HepG2 (cell line): ENCODE data around the gene PIP4K2B. TPM values are rescaled to one million over a fixed set of nuclear protein-coding genes. Genes with fewer than 3 reads are reported as not detected.
A peak's percentile ranks its signal among the peaks of the same experiment; 100 is the strongest.

Experiments used
- ARID3A ChIP-seq: IDR thresholded peaks from 2 replicates; pipeline ENCODE4 v1.6.1; 2012; ENCODE audit warnings: low read depth, low read length, improper control_type of control experiment
- FIP1L1 ChIP-seq: fragments of 200-400 bp; formaldehyde crosslinking; IDR thresholded peaks from 2 replicates; pipeline ENCODE4 v1.6.1; 2018; ENCODE audit warnings: low read depth, mild to moderate bottlenecking, low read length, moderate library complexity, borderline replicate concordance; ENCODE audit not compliant: insufficient read depth
- FUBP1 ChIP-seq: sonication (generic); formaldehyde crosslinking; IDR thresholded peaks from 2 replicates; pipeline ENCODE4 v1.5.1; 2020; ENCODE audit warnings: missing genetic modification reagents, mild to moderate bottlenecking, borderline replicate concordance
- HMG20B ChIP-seq: conservative IDR thresholded peaks from 2 replicates; pipeline ENCODE4 v1.6.1; 2016; ENCODE audit warnings: missing genetic modification reagents, missing compliant biosample characterization
- HOXA7 ChIP-seq: sonication (generic); formaldehyde crosslinking; IDR thresholded peaks from 2 replicates; pipeline ENCODE4 v1.8.1; 2022; ENCODE audit warnings: mild to moderate bottlenecking, missing genetic modification reagents, moderate library complexity
- IRX3 ChIP-seq: sonication (generic); formaldehyde crosslinking; IDR thresholded peaks from 2 replicates; pipeline ENCODE4 v1.8.1; 2023; ENCODE audit warnings: mild to moderate bottlenecking, low read depth, missing genetic modification reagents, borderline replicate concordance
- KDM4B ChIP-seq: sonication (generic); formaldehyde crosslinking; IDR thresholded peaks from 2 replicates; pipeline ENCODE4 v1.4.0; 2020; ENCODE audit warnings: missing genetic modification reagents
- MAF1 ChIP-seq: sonication (generic); formaldehyde crosslinking; IDR thresholded peaks from 2 replicates; pipeline ENCODE4 v1.5.0; 2020; ENCODE audit warnings: missing genetic modification reagents, borderline replicate concordance
- PLRG1 ChIP-seq: fragments of 450-650 bp; conservative IDR thresholded peaks from 2 replicates; pipeline ENCODE4 v1.6.1; 2016
- RBM39 ChIP-seq: fragments of 200-400 bp; formaldehyde crosslinking; IDR thresholded peaks from one replicate; pipeline ENCODE4 v1.6.1; 2018; ENCODE audit warnings: antibody characterized with exemption, mild to moderate bottlenecking, low read depth, low read length; ENCODE audit not compliant: poor library complexity, severe bottlenecking
- SIN3A ChIP-seq: IDR thresholded peaks from 2 replicates; pipeline ENCODE4 v1.6.1; 2011; ENCODE audit warnings: low read depth, mild to moderate bottlenecking, control low read depth, low read length, borderline replicate concordance
- SIX4 ChIP-seq: sonication (generic); formaldehyde crosslinking; IDR thresholded peaks from 2 replicates; pipeline ENCODE4 v1.4.0; 2020; ENCODE audit warnings: missing genetic modification reagents
- THAP8 ChIP-seq: sonication (generic); formaldehyde crosslinking; IDR thresholded peaks from 2 replicates; pipeline ENCODE4 v1.5.1; 2020; ENCODE audit warnings: missing genetic modification reagents, mild to moderate bottlenecking, borderline replicate concordance
- ZBTB42 ChIP-seq: sonication (generic); formaldehyde crosslinking; IDR thresholded peaks from 2 replicates; pipeline ENCODE4 v1.5.0; 2020; ENCODE audit warnings: mild to moderate bottlenecking, missing genetic modification reagents
- ZBTB7B ChIP-seq: sonication (generic); formaldehyde crosslinking; IDR thresholded peaks from 2 replicates; pipeline ENCODE4 v1.4.0; 2020; ENCODE audit warnings: missing genetic modification reagents
- ZKSCAN5 ChIP-seq: sonication (generic); formaldehyde crosslinking; IDR thresholded peaks from 2 replicates; pipeline ENCODE4 v1.5.1; 2020; ENCODE audit warnings: mild to moderate bottlenecking, missing genetic modification reagents
- ZNF124 ChIP-seq: sonication (generic); formaldehyde crosslinking; IDR thresholded peaks from 2 replicates; pipeline ENCODE4 v1.4.0; 2020; ENCODE audit warnings: missing genetic modification reagents
- ZNF260 ChIP-seq: sonication (generic); formaldehyde crosslinking; IDR thresholded peaks from 2 replicates; pipeline ENCODE4 v1.4.0; 2020; ENCODE audit warnings: missing genetic modification reagents, low read depth, mild to moderate bottlenecking, borderline replicate concordance
- ZNF547 ChIP-seq: sonication (generic); formaldehyde crosslinking; IDR thresholded peaks from 2 replicates; pipeline ENCODE4 v1.5.1; 2020; ENCODE audit warnings: mild to moderate bottlenecking, missing genetic modification reagents
- ZNF674 ChIP-seq: sonication (generic); formaldehyde crosslinking; IDR thresholded peaks from 2 replicates; pipeline ENCODE4 v1.5.0; 2020; ENCODE audit warnings: low read depth, mild to moderate bottlenecking, missing genetic modification reagents
- ZNF691 ChIP-seq: sonication (generic); formaldehyde crosslinking; IDR thresholded peaks from 2 replicates; pipeline ENCODE4 v1.4.0; 2020; ENCODE audit warnings: missing genetic modification reagents, low read depth, mild to moderate bottlenecking, borderline replicate concordance
- ZNF747 ChIP-seq: sonication (generic); formaldehyde crosslinking; IDR thresholded peaks from 2 replicates; pipeline ENCODE4 v1.8.1; 2023; ENCODE audit warnings: missing genetic modification reagents, mild to moderate bottlenecking, borderline replicate concordance
- ZNF768 ChIP-seq: sonication (generic); formaldehyde crosslinking; IDR thresholded peaks from 2 replicates; pipeline ENCODE4 v1.4.0; 2020; ENCODE audit warnings: missing genetic modification reagents
- ZNF781 ChIP-seq: sonication (generic); formaldehyde crosslinking; IDR thresholded peaks from 2 replicates; pipeline ENCODE4 v1.5.1; 2020; ENCODE audit warnings: borderline replicate concordance, mild to moderate bottlenecking, missing genetic modification reagents; ENCODE audit errors: not compliant biosample characterization
- polyA plus RNA-seq, 8 experiments: library from polyadenylated mRNA; depleted of rRNA in 3 of 8; stranded (reverse) in 7 of 8; unstranded in 1 of 8; fragments of >200 nt; fragmentation: Illumina TruSeq in 4 of 8; extraction: Trizol in 4 of 8; gene quantifications; 2 replicates each; pipeline versions ENCODE4 v1.2.1 to v1.2.3, GENCODE V29; 2011 to 2016; ENCODE audit warnings: low read depth in 4 of 8, missing spikeins in 1 of 8, mixed read lengths in 1 of 8; ENCODE audit not compliant: insufficient read depth in 1 of 8
- total RNA-seq, 5 experiments: library from RNA; depleted of rRNA; stranded (reverse); fragments of >200 nt; fragmentation: Illumina TruSeq; extraction: Trizol; gene quantifications; 2 replicates each; pipeline ENCODE4 v1.2.3, GENCODE V29; 2016; ENCODE audit warnings: low read depth in 1 of 5

The PIP4K2B gene
- total and polyA plus RNA-seq, 2 of the 13 experiments (the other 11 are each of a cell fraction or from before 2014, with no cell fraction given): 20.4 to 54.0 TPM

GRCh38 chr17:38730526-38731379 lies 68.6 kb downstream of the PIP4K2B start (continued):
- TF ChIP-seq ZNF691 (CRISPR knock-in tag) (peak; percentile 45), PLRG1 (no peak), ZNF768 (CRISPR knock-in tag) (no peak), ZBTB7B (peak; percentile 72), HMG20B (CRISPR knock-in tag) (peak; percentile 24; the same call in 1 of the 2 replicates), RBM39 (peak; percentile 66), FIP1L1 (0 out of 2 replicates have a peak, but pooled peaks have one; percentile 59), ZBTB42 (CRISPR knock-in tag) (no peak), ZNF674 (CRISPR knock-in tag) (no peak), ZKSCAN5 (no peak), ARID3A (no peak), IRX3 (CRISPR knock-in tag) (0 out of 2 replicates have a peak, but pooled peaks have one; percentile 16), ZNF547 (no peak; the same call in 1 of the 2 replicates), ZNF747 (CRISPR knock-in tag) (no peak), MAF1 (CRISPR knock-in tag) (no peak), ZNF781 (no peak), ZNF124 (CRISPR knock-in tag) (peak; percentile 76), SIX4 (CRISPR knock-in tag) (0 out of 2 replicates have a peak, but pooled peaks have one; percentile 41), SIN3A (0 out of 2 replicates have a peak, but pooled peaks have one; percentile 27), ZNF260 (no peak), KDM4B (0 out of 2 replicates have a peak, but pooled peaks have one; percentile 53), FUBP1 (0 out of 2 replicates have a peak, but pooled peaks have one; percentile 27), THAP8 (peak; percentile 86; the same call in 1 of the 2 replicates), HOXA7 (CRISPR knock-in tag) (no peak; the same call in 1 of the 2 replicates)
